ENCODE data around the gene DLGAP1. TPM values are rescaled to one million over a fixed set of nuclear protein-coding genes. Genes with fewer than 3 reads are reported as not detected.

DLGAP1 gene
- total RNA-seq, 4 donors from 2014 or later, result 2.0 to 4.7 (median 2.1) TPM; not detected in 1

GRCh38 chr18:4245456-4245855, 209.7 kb downstream of the DLGAP1 start:
- no peaks in the 10 kb centered on the region for H3K27me3 ChIP-seq

GRCh38 chr18:4242431-4243161, 212.5 kb downstream of the DLGAP1 start:
- WGBS, result 92% methylated on average over 5 of the region's 5 CpGs
- TF ChIP-seq POLR2A (IDR thresholded peaks at IDR 0.05), result no peak
- no peak for TF ChIP-seq POLR2AphosphoS5 (IDR thresholded peaks at IDR 0.05)
- TF ChIP-seq EP300 (IDR thresholded peaks at IDR 0.05), result no peak
- TF ChIP-seq, protein P1, sequence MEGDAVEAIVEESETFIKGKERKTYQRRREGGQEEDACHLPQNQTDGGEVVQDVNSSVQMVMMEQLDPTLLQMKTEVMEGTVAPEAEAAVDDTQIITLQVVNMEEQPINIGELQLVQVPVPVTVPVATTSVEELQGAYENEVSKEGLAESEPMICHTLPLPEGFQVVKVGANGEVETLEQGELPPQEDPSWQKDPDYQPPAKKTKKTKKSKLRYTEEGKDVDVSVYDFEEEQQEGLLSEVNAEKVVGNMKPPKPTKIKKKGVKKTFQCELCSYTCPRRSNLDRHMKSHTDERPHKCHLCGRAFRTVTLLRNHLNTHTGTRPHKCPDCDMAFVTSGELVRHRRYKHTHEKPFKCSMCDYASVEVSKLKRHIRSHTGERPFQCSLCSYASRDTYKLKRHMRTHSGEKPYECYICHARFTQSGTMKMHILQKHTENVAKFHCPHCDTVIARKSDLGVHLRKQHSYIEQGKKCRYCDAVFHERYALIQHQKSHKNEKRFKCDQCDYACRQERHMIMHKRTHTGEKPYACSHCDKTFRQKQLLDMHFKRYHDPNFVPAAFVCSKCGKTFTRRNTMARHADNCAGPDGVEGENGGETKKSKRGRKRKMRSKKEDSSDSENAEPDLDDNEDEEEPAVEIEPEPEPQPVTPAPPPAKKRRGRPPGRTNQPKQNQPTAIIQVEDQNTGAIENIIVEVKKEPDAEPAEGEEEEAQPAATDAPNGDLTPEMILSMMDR (IDR thresholded peaks at IDR 0.05), result no peak
- Histone ChIP-seq H3K4me1 (no peaks in the 10 kb centered on the region), H3K9me3 (no peaks in the 10 kb centered on the region), H3K27ac (no peak overlapping the region), H3K36me3 (no peaks in the 10 kb centered on the region), H3K4me3 (no peak overlapping the region), H3K27me3 (no peaks in the 10 kb centered on the region)
- DNase-seq (ENCODE audit: low spot score in 2 of 2), result no peak

More at GRCh38 chr18:4245456-4245855, 209.7 kb downstream of the DLGAP1 start:
- 77% methylated on average over 3 of the region's 3 CpGs for WGBS
- no peaks in the 10 kb centered on the region for H3K36me3 ChIP-seq
- no peak overlapping the region for H3K4me3 ChIP-seq
- TF ChIP-seq POLR2AphosphoS5 (IDR thresholded peaks at IDR 0.05) (no peak), EP300 (IDR thresholded peaks at IDR 0.05) (no peak), POLR2A (IDR thresholded peaks at IDR 0.05) (no peak)
- TF ChIP-seq, protein P1 (IDR thresholded peaks at IDR 0.05), result no peak
- no peak overlapping the region for H3K27ac ChIP-seq
- no peaks in the 10 kb centered on the region for H3K9me3 ChIP-seq
- H3K4me1 ChIP-seq, result no peaks in the 10 kb centered on the region
- no peak for DNase-seq (ENCODE audit: low spot score in 2 of 2)

DNA sequence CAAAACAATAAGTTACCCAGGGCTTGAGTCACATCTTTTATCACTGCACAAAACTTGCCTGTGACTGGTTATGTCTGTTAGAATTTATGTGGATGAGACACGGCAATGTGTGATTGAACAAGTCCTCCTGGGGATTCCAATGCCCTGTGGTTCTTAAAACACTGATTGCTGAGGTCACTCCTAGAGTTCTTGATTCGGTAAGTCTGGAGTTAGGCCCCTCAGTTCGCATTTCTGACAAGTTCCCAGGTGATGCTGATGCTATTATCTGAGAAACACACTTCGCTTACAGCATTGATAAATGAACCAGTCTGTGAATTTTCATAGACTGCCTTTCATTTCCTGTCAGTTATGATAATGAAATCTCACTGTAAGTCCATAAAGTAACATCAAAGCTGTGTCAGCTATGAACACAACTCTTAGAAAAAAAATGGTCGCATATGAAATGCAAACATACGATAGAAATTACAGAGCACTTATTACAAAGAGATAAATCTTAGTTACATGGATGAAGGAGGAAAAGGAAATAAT, 214.0 kb downstream of the DLGAP1 start:
- Histone ChIP-seq H3K9me3 (no peaks in the 10 kb centered on the region), H3K27ac (no peak overlapping the region), H3K36me3 (no peaks in the 10 kb centered on the region), H3K4me1 (no peaks in the 10 kb centered on the region), H3K27me3 (no peaks in the 10 kb centered on the region), H3K4me3 (no peak overlapping the region)
- WGBS, result 60% methylated on average over 6 of the region's 6 CpGs
- no peak for TF ChIP-seq EP300 (IDR thresholded peaks at IDR 0.05)
- no peak for TF ChIP-seq POLR2A (IDR thresholded peaks at IDR 0.05)
- TF ChIP-seq, protein P1 (IDR thresholded peaks at IDR 0.05), result no peak
- no peak for TF ChIP-seq POLR2AphosphoS5 (IDR thresholded peaks at IDR 0.05)
- no peak for DNase-seq (ENCODE audit: low spot score in 2 of 2)

DNA sequence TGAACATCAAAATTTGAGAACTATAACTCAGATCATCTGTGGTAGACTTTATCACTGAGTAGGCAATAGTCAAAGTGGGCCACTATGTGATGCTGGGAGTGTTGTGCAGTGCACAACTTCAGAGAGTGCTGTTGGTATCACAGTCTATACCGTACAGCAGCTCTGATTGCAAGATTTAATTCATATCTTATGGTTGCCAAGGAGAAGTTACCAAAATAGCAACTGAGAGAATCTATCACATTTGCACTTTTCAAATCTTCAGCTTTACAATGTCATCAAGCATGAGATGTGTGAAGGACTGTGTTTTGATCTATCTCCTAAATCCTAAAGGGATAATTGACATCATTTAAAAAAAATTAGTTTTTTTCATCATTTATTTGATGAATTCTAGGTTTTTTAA, 216.1 kb downstream of the DLGAP1 start:
- Histone ChIP-seq H3K27me3 (no peaks in the 10 kb centered on the region), H3K4me1 (no peaks in the 10 kb centered on the region), H3K36me3 (no peaks in the 10 kb centered on the region), H3K4me3 (no peak overlapping the region), H3K9me3 (no peaks in the 10 kb centered on the region), H3K27ac (no peak overlapping the region)
- TF ChIP-seq POLR2A (IDR thresholded peaks at IDR 0.05) (no peak), EP300 (IDR thresholded peaks at IDR 0.05) (no peak), POLR2AphosphoS5 (IDR thresholded peaks at IDR 0.05) (no peak)
- TF ChIP-seq, protein P1 (IDR thresholded peaks at IDR 0.05), result no peak
- WGBS, result 47% methylated on average over 1 of the region's 1 CpG
- DNase-seq (ENCODE audit: low spot score in 2 of 2), result no peak

- H3K4me1 ChIP-seq, result no peaks in the 10 kb centered on the region
- H3K27ac ChIP-seq, result no peak overlapping the region
- H3K9me3 ChIP-seq, result no peaks in the 10 kb centered on the region
- TF ChIP-seq POLR2AphosphoS5 (IDR thresholded peaks at IDR 0.05) (no peak), EP300 (IDR thresholded peaks at IDR 0.05) (no peak), POLR2A (IDR thresholded peaks at IDR 0.05) (no peak)
- TF ChIP-seq, protein P1 (IDR thresholded peaks at IDR 0.05), result no peak
- H3K4me3 ChIP-seq, result no peak overlapping the region
- DNase-seq (ENCODE audit: low spot score in 2 of 2), result no peak
- no peaks in the 10 kb centered on the region for H3K36me3 ChIP-seq
- H3K27me3 ChIP-seq, result no peaks in the 10 kb centered on the region
- WGBS, result 56% methylated on average over 2 of the region's 2 CpGs
These were observed 217.5 kb downstream of the DLGAP1 start for GRCh38 chr18:4237664-4238041.
